ENCODE measurements around the gene GCAT. TPM values are rescaled to one million over a fixed set of nuclear protein-coding genes. Genes with fewer than 3 reads are reported as not detected.
A peak's percentile ranks its signal among the peaks of the same experiment; 100 is the strongest.

Gene GCAT
- total RNA-seq, 1 donor from 2014 or later: 8.8 TPM

GRCh38 chr22:37808294-37808657 is 542 bp downstream of the GCAT start:
- no peaks in the 10 kb centered on the region for H3K9me3 ChIP-seq
- no peaks in the 10 kb centered on the region for H3K27me3 ChIP-seq
- H3K4me3 ChIP-seq: peak overlapping the region; percentile 52
- DNase-seq (no peak), ATAC-seq (no peak)
- H3K36me3 ChIP-seq: no peaks in the 10 kb centered on the region
- H3K4me1 ChIP-seq: peaks cover 25% of the 10 kb centered on the region
- no peak overlapping the region for H3K27ac ChIP-seq
- intact Hi-C loops (cut with DNase I): no loop called here
- no peak for TF ChIP-seq CTCF (IDR thresholded peaks at IDR 0.05)

- no peaks in the 10 kb centered on the region for H3K27me3 ChIP-seq
- no peaks in the 10 kb centered on the region for H3K9me3 ChIP-seq
- no peak for TF ChIP-seq CTCF (IDR thresholded peaks at IDR 0.05)
- DNase-seq (no peak), ATAC-seq (no peak)
- H3K27ac ChIP-seq: no peak overlapping the region
- peaks cover 25% of the 10 kb centered on the region for H3K4me1 ChIP-seq
- no peaks in the 10 kb centered on the region for H3K36me3 ChIP-seq
- H3K4me3 ChIP-seq: no peak overlapping the region
- intact Hi-C loops (cut with DNase I): loop anchor here (10.0 kb wide), 1 partner anchor 55 kb away; no protein-coding TSS in a partner anchor
Observed at GRCh38 chr22:37809672-37810333, 2.1 kb downstream of the GCAT start.

- no peak for TF ChIP-seq CTCF (IDR thresholded peaks at IDR 0.05)
- intact Hi-C loops (cut with DNase I): loop anchor here (10.0 kb wide), 1 partner anchor 53 kb away; no protein-coding TSS in a partner anchor
- ATAC-seq (no peak), DNase-seq (no peak)
- no peaks in the 10 kb centered on the region for H3K27me3 ChIP-seq
- H3K4me1 ChIP-seq: peaks cover 10% of the 10 kb centered on the region
- no peaks in the 10 kb centered on the region for H3K9me3 ChIP-seq
- H3K36me3 ChIP-seq: no peaks in the 10 kb centered on the region
- no peak overlapping the region for H3K27ac ChIP-seq
- H3K4me3 ChIP-seq: no peak overlapping the region
Observed at GRCh38 chr22:37811867-37812266, 4.1 kb downstream of the GCAT start.

- H3K4me1 ChIP-seq: peaks cover 14% of the 10 kb centered on the region
- no peaks in the 10 kb centered on the region for H3K9me3 ChIP-seq
- no peaks in the 10 kb centered on the region for H3K27me3 ChIP-seq
- intact Hi-C loops (cut with DNase I): loop anchor here (10.0 kb wide), 1 partner anchor 52 kb away; no protein-coding TSS in a partner anchor
- DNase-seq (no peak), ATAC-seq (no peak)
- H3K27ac ChIP-seq: no peak overlapping the region
- no peaks in the 10 kb centered on the region for H3K36me3 ChIP-seq
- TF ChIP-seq CTCF (IDR thresholded peaks at IDR 0.05): no peak
- no peak overlapping the region for H3K4me3 ChIP-seq
Observed at GRCh38 chr22:37812869-37813678, 5.3 kb downstream of the GCAT start.

GRCh38 chr22:37815593-37815992 is 7.9 kb downstream of the GCAT start:
- Histone ChIP-seq H3K4me1 (peaks cover 19% of the 10 kb centered on the region), H3K4me3 (no peak overlapping the region), H3K36me3 (no peaks in the 10 kb centered on the region), H3K27me3 (peaks cover 14% of the 10 kb centered on the region), H3K9me3 (no peaks in the 10 kb centered on the region), H3K27ac (no peak overlapping the region)
- TF ChIP-seq CTCF (IDR thresholded peaks at IDR 0.05): no peak
- intact Hi-C loops (cut with DNase I): loop anchor here (10.0 kb wide), 1 partner anchor 49 kb away; no protein-coding TSS in a partner anchor
- no peak for DNase-seq
- no peak for ATAC-seq

All from upper lobe of right lung (tissue), 1 donor.